Measurements from ENCODE around the gene AKT1. TPM values are rescaled to one million over a fixed set of nuclear protein-coding genes. Genes with fewer than 3 reads are reported as not detected.
A peak's percentile ranks its signal among the peaks of the same experiment; 100 is the strongest.

The AKT1 gene
- total and polyA plus RNA-seq, 2 of the 13 experiments (the other 11 are each of a cell fraction or from before 2014, with no cell fraction given): 96.2 to 116 TPM

DNA sequence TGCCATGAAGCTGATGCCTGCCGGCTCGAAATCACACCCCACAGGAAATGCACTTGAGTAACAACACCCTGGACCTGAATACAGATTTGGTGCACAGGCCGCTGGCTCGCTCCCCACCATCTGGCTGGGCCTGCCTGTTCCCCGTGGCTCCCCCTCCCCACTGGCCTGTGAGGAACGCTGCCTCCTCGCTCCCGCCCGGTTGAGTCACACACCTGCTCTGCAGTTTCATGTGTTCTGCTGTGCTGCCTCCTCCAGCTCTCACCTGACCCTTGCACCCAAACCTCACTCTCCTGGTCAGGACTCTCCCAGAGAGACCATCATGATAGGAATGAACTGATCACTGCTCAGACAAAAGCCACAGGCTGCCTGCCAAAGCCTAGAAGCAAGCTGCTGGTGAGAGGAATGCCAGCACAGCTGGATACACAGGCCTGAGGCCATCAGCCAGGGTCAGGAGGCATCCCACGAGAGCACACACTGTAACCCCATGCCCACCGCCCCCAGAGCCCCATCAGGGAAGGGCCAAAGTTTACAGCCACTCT, 46.4 kb downstream of the AKT1 start:
- Histone ChIP-seq H3K27me3 (ENCODE audit: control insufficient read depth in 1 of 2, insufficient read depth in 2 of 2, low read length in 2 of 2) (no peaks in the 10 kb centered on the region), H3K4me3 (replicated peaks in 1 of 3; ENCODE audit: insufficient read depth in 1 of 3, low read depth in 2 of 3, low read length in 3 of 3) (peak overlapping the region in 2 of 3 experiments; percentile 3 to 30; a peak in 2 of 6 replicates), H3K9ac (ENCODE audit: insufficient read depth, low read depth, low read length) (peak overlapping the region; percentile 7; the same call in 1 of the 2 replicates), H2AFZ (ENCODE audit: low read length) (no peak overlapping the region), H4K20me1 (ENCODE audit: insufficient read depth, low read length) (peaks cover 4% of the 10 kb centered on the region; the same call in 1 of the 2 replicates), H3K4me1 (ENCODE audit: insufficient read depth, low read length) (peaks cover 69% of the 10 kb centered on the region), H3K9me3 (ENCODE audit: low read length) (no peaks in the 10 kb centered on the region), H3K4me2 (ENCODE audit: low read depth, low read length) (peak overlapping the region; percentile 56), H3K27ac (ENCODE audit: extremely low read length, insufficient read depth, low read length) (peak overlapping the region; percentile 59), H3K79me2 (ENCODE audit: insufficient read depth, low read length) (peaks cover 12% of the 10 kb centered on the region), H3K36me3 (replicated peaks in 1 of 2; ENCODE audit: control insufficient read depth in 1 of 2, insufficient read depth in 2 of 2, low read length in 2 of 2) (no peaks in the 10 kb centered on the region)
- intact Hi-C loops (cut with micrococcal nuclease; ENCODE audit: unreplicated experiment) (loop anchor here (1.0 kb wide), 2 partner anchors 18 to 22 kb away; no protein-coding TSS in a partner anchor), in situ Hi-C loops (cut with HindIII; ENCODE audit: extremely low pct_ligation_motif_present, low pct_unique_long_range_greater_than_20kb) (no loop called here)
- FAIRE-seq: peak; percentile 87
- peak; percentile 60 for ATAC-seq
- ChIA-PET POLR2A (interaction anchor here (1.4 to 4.8 kb wide), 7 partner anchors 15 to 115 kb away, joined by 3 to 68 read pairs (median 6); no protein-coding TSS in a partner anchor), CTCF (ENCODE audit: low intra/inter-chr PET ratio, low total read pairs) (no interaction called here)
- DNase-seq (ENCODE audit: low spot score): peak; percentile 88
- BruUV-seq (replicated peaks): no TSS peak
- 0% methylated on average over 6 of the region's 11 CpGs for WGBS (ENCODE audit: low lambda C conversion rate)
- TF ChIP-seq ZNF562 (CRISPR knock-in tag; IDR thresholded peaks at IDR 0.05; ENCODE audit: borderline replicate concordance) (no peak), NR2C2 (CRISPR knock-in tag; IDR thresholded peaks at IDR 0.05; ENCODE audit: borderline replicate concordance) (peak; percentile 39; the same call in 1 of the 2 replicates), KMT2B (CRISPR knock-in tag; IDR thresholded peaks at IDR 0.05) (no peak), ZFP36 (IDR thresholded peaks at IDR 0.05; ENCODE audit: borderline replicate concordance, low read depth, low read length, partially characterized antibody) (peak; percentile 33), BORCS8-MEF2B (CRISPR knock-in tag; IDR thresholded peaks at IDR 0.05) (no peak), SRY (CRISPR knock-in tag; IDR thresholded peaks at IDR 0.05) (no peak), NR2F1 (CRISPR knock-in tag; IDR thresholded peaks at IDR 0.05) (0 out of 4 replicates have a peak, but pooled peaks of 1 of the 2 experiments have one; percentile 30), ZNF737 (CRISPR knock-in tag; IDR thresholded peaks at IDR 0.05; ENCODE audit: borderline replicate concordance) (no peak), FOXP1 (IDR thresholded peaks at IDR 0.05) (no peak), FOXP1 (CRISPR knock-in tag; IDR thresholded peaks at IDR 0.05) (peak; percentile 29; the same call in 1 of the 2 replicates), ZNF235 (CRISPR knock-in tag; IDR thresholded peaks at IDR 0.05; ENCODE audit: borderline replicate concordance) (no peak), ZNF12 (CRISPR knock-in tag; IDR thresholded peaks at IDR 0.05) (0 out of 2 replicates have a peak, but pooled peaks have one; percentile 39), ZBTB38 (CRISPR knock-in tag; IDR thresholded peaks at IDR 0.05) (peak; percentile 76; the same call in 1 of the 2 replicates), RBM22 (optimal IDR thresholded peaks at IDR 0.05; ENCODE audit: low read length) (peak; percentile 60)
- TF ChIP-seq, protein P1, sequence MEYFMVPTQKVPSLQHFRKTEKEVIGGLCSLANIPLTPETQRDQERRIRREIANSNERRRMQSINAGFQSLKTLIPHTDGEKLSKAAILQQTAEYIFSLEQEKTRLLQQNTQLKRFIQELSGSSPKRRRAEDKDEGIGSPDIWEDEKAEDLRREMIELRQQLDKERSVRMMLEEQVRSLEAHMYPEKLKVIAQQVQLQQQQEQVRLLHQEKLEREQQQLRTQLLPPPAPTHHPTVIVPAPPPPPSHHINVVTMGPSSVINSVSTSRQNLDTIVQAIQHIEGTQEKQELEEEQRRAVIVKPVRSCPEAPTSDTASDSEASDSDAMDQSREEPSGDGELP (IDR thresholded peaks at IDR 0.05; ENCODE audit: borderline replicate concordance, low read depth): peak; percentile 69; the same call in 1 of the 2 replicates
- TF ChIP-seq, protein P2, sequence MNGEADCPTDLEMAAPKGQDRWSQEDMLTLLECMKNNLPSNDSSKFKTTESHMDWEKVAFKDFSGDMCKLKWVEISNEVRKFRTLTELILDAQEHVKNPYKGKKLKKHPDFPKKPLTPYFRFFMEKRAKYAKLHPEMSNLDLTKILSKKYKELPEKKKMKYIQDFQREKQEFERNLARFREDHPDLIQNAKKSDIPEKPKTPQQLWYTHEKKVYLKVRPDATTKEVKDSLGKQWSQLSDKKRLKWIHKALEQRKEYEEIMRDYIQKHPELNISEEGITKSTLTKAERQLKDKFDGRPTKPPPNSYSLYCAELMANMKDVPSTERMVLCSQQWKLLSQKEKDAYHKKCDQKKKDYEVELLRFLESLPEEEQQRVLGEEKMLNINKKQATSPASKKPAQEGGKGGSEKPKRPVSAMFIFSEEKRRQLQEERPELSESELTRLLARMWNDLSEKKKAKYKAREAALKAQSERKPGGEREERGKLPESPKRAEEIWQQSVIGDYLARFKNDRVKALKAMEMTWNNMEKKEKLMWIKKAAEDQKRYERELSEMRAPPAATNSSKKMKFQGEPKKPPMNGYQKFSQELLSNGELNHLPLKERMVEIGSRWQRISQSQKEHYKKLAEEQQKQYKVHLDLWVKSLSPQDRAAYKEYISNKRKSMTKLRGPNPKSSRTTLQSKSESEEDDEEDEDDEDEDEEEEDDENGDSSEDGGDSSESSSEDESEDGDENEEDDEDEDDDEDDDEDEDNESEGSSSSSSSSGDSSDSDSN (CRISPR knock-in tag; IDR thresholded peaks at IDR 0.05): peak; percentile 63
